Measurements from ENCODE around the gene ACBD6. TPM values are rescaled to one million over a fixed set of nuclear protein-coding genes. Genes with fewer than 3 reads are reported as not detected.

The ACBD6 gene
- total and polyA plus RNA-seq, 2 experiments from 2014 or later, result 27.3 to 44.2 TPM

DNA sequence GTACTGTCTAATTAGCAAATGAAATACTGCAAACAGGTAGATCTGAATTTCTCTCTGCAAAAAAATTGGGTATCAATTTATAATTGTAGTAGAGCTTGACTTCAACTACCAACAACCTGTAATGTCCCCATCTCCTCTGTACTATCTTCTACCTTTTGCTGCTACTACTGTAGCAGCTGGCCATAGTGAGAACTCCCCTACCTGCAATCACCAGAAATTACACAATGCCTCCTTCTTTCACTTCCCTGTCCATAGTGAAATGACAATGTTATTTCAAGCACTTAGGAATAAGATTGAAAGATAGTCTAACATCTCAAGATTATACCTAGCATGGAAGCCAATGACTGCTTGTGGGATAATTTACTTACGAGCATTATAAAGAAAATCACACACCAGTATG is 100.4 kb downstream of the ACBD6 start:
- Histone ChIP-seq H3K4me1 (ENCODE audit: insufficient read depth) (no peaks in the 10 kb centered on the region), H2AFZ (no peak overlapping the region), H3K4me2 (ENCODE audit: unreplicated experiment) (no peak overlapping the region), H3K79me2 (ENCODE audit: insufficient read depth) (no peaks in the 10 kb centered on the region), H3K9me3 (ENCODE audit: low read depth) (no peaks in the 10 kb centered on the region), H3K27me3 (replicated peaks; ENCODE audit: insufficient read depth) (no peaks in the 10 kb centered on the region), H3K9ac (no peak overlapping the region), H3K4me3 (no peak overlapping the region), H4K20me1 (ENCODE audit: insufficient read depth) (no peaks in the 10 kb centered on the region), H3K27ac (no peak overlapping the region), H3K36me3 (ENCODE audit: low read depth) (no peaks in the 10 kb centered on the region), H3K9me2 (ENCODE audit: insufficient read depth) (no peaks in the 10 kb centered on the region), H3F3A (ENCODE audit: insufficient read depth) (no peaks in the 10 kb centered on the region)
- WGBS, 2 experiments (ENCODE audit: low coverage in 1 of 2, low lambda C conversion rate in 2 of 2, missing lambda C conversion rate in 2 of 2), result 98 to 100% methylated on average over 1 of the region's 1 CpG
- TF ChIP-seq EZH2 (IDR thresholded peaks at IDR 0.05; ENCODE audit: insufficient read depth, poor library complexity, severe bottlenecking), result no peak
- TF ChIP-seq EZH2phosphoT487 (IDR thresholded peaks at IDR 0.05; ENCODE audit: insufficient read depth, low read depth), result no peak
- in situ Hi-C loops (cut with MboI), result no loop called here
- DNase-seq, result no peak

DNA sequence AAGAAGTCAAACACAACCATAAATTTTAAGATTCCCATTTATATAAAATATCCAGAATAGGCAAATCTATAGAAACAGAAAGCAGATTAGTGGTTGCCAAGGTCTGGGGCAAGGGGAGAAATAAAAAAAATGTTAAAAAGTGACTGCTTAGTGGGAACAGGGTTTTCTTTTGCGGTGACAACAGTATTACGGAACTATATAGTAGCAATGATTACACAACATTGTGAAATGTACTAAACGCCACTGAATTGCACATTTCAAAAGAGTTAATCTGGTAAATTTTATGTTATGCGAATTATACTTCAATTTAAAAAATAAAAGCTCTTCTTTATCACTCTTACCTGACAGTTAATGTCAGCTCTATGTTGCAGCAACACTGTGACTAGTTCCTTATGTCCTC is 105.2 kb downstream of the ACBD6 start:
- no peaks in the 10 kb centered on the region for H3K9me2 ChIP-seq (ENCODE audit: insufficient read depth)
- peaks cover 25% of the 10 kb centered on the region for H3K79me2 ChIP-seq (ENCODE audit: insufficient read depth)
- H3K4me3 ChIP-seq, result no peak overlapping the region
- H3K4me2 ChIP-seq (ENCODE audit: unreplicated experiment), result no peak overlapping the region
- H4K20me1 ChIP-seq (ENCODE audit: insufficient read depth), result no peaks in the 10 kb centered on the region
- no peaks in the 10 kb centered on the region for H3K9me3 ChIP-seq (ENCODE audit: low read depth)
- H3K27me3 ChIP-seq (replicated peaks; ENCODE audit: insufficient read depth), result no peaks in the 10 kb centered on the region
- no peak overlapping the region for H3K27ac ChIP-seq
- no peaks in the 10 kb centered on the region for H3K4me1 ChIP-seq (ENCODE audit: insufficient read depth)
- H3K36me3 ChIP-seq (ENCODE audit: low read depth), result peaks cover 4% of the 10 kb centered on the region; the same call in 1 of the 2 replicates
- no peak for DNase-seq
- no peak overlapping the region for H3K9ac ChIP-seq
- 89 to 90% methylated on average over 4 of the region's 4 CpGs for WGBS, 2 experiments (ENCODE audit: low coverage in 1 of 2, low lambda C conversion rate in 2 of 2, missing lambda C conversion rate in 2 of 2)
- TF ChIP-seq EZH2 (IDR thresholded peaks at IDR 0.05; ENCODE audit: insufficient read depth, poor library complexity, severe bottlenecking) (no peak), EZH2phosphoT487 (IDR thresholded peaks at IDR 0.05; ENCODE audit: insufficient read depth, low read depth) (no peak)
- no peaks in the 10 kb centered on the region for H3F3A ChIP-seq (ENCODE audit: insufficient read depth)
- H2AFZ ChIP-seq, result no peak overlapping the region
- in situ Hi-C loops (cut with MboI), result no loop called here

DNA sequence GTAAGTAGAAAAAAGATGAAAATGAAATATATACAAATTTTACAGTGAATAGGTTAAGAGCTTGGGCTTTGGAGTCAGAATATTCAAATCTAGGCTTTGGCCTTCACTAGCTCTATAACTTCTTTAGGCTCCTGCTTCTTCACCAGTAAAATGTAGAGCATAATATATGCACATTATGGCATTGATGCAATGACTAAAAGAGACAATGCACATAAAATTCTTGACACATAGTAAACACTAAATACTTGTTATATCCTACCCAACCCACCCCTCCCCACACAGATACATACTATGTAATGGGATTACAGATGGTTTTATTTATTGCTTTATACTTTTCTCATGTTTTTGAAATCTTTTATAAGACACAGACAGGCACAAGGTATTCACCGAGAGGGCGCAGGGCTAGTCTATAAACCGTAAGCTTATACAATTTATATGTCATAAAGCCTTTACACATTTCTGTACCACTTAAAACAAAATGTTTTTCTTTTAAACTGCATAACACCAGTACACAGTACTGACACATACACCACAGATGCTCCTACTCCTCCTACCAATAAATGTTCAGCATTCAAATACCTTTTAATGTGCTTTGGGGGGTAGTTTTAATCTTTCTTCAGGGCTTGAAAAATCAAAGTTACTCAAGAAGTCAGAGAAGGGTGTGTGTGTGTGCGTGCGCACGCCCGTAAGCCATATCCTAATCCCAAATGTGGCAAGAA is 109.8 kb downstream of the ACBD6 start:
- peaks cover 25% of the 10 kb centered on the region for H3K79me2 ChIP-seq (ENCODE audit: insufficient read depth)
- H2AFZ ChIP-seq, result no peak overlapping the region
- H3K4me1 ChIP-seq (ENCODE audit: insufficient read depth), result no peaks in the 10 kb centered on the region
- no peaks in the 10 kb centered on the region for H3F3A ChIP-seq (ENCODE audit: insufficient read depth)
- H3K27me3 ChIP-seq (replicated peaks; ENCODE audit: insufficient read depth), result no peaks in the 10 kb centered on the region
- H3K9me3 ChIP-seq (ENCODE audit: low read depth), result no peaks in the 10 kb centered on the region
- H3K4me2 ChIP-seq (ENCODE audit: unreplicated experiment), result no peak overlapping the region
- peaks cover 4% of the 10 kb centered on the region; the same call in 1 of the 2 replicates for H3K36me3 ChIP-seq (ENCODE audit: low read depth)
- 94% methylated on average over 7 of the region's 7 CpGs for WGBS, 2 experiments (ENCODE audit: low coverage in 1 of 2, low lambda C conversion rate in 2 of 2, missing lambda C conversion rate in 2 of 2)
- H3K4me3 ChIP-seq, result no peak overlapping the region
- no peak overlapping the region for H3K9ac ChIP-seq
- H4K20me1 ChIP-seq (ENCODE audit: insufficient read depth), result no peaks in the 10 kb centered on the region
- in situ Hi-C loops (cut with MboI), result no loop called here
- no peak for DNase-seq
- TF ChIP-seq EZH2phosphoT487 (IDR thresholded peaks at IDR 0.05; ENCODE audit: insufficient read depth, low read depth) (no peak), EZH2 (IDR thresholded peaks at IDR 0.05; ENCODE audit: insufficient read depth, poor library complexity, severe bottlenecking) (no peak)
- H3K9me2 ChIP-seq (ENCODE audit: insufficient read depth), result no peaks in the 10 kb centered on the region
- H3K27ac ChIP-seq, result no peak overlapping the region

DNA sequence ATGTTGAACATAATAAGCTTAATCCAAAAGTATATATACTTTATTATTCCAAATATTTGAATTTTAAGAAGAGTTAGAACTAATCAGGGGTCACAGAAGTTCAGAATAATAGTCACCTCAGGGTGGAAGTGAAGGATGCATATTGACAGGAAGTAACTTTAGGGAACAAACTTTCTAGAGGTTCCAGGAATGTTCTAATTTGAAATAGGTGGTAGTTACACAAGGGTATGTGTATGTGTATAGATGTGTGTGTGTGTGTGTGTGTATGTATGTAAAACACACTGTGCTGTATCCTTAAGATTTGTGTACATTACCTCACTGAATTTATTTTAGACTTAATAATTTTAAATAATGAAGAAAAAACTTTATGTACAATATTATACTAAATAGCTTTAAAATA is 110.4 kb downstream of the ACBD6 start:
- no peaks in the 10 kb centered on the region for H3K9me2 ChIP-seq (ENCODE audit: insufficient read depth)
- in situ Hi-C loops (cut with MboI), result no loop called here
- no peaks in the 10 kb centered on the region for H3K4me1 ChIP-seq (ENCODE audit: insufficient read depth)
- H4K20me1 ChIP-seq (ENCODE audit: insufficient read depth), result no peaks in the 10 kb centered on the region
- H3K4me2 ChIP-seq (ENCODE audit: unreplicated experiment), result no peak overlapping the region
- no peak overlapping the region for H3K9ac ChIP-seq
- TF ChIP-seq EZH2 (IDR thresholded peaks at IDR 0.05; ENCODE audit: insufficient read depth, poor library complexity, severe bottlenecking) (no peak), EZH2phosphoT487 (IDR thresholded peaks at IDR 0.05; ENCODE audit: insufficient read depth, low read depth) (no peak)
- H3K9me3 ChIP-seq (ENCODE audit: low read depth), result no peaks in the 10 kb centered on the region
- no peak overlapping the region for H2AFZ ChIP-seq
- no peaks in the 10 kb centered on the region for H3F3A ChIP-seq (ENCODE audit: insufficient read depth)
- peaks cover 4% of the 10 kb centered on the region; the same call in 1 of the 2 replicates for H3K36me3 ChIP-seq (ENCODE audit: low read depth)
- H3K27ac ChIP-seq, result no peak overlapping the region
- H3K4me3 ChIP-seq, result no peak overlapping the region
- H3K79me2 ChIP-seq (ENCODE audit: insufficient read depth), result peaks cover 25% of the 10 kb centered on the region
- H3K27me3 ChIP-seq (replicated peaks; ENCODE audit: insufficient read depth), result no peaks in the 10 kb centered on the region
- DNase-seq, result no peak

All from GM23248 (cell line).